LNCaP clone FGC (cell line): ENCODE results near the gene GPER1.

Source experiments
- DNase-seq: peaks from one replicate; pipeline ENCODE4 v3.0.0-alpha.2; 2011; ENCODE audit warnings: low read depth
- H3K4me3 ChIP-seq: 2 replicates; pipeline ENCODE4 v1.5.1; 2011; ENCODE audit warnings: mild to moderate bottlenecking, low read depth, low read length, control low read depth
- TF ChIP-seq, protein P1 (sequence below): IDR thresholded peaks from 2 replicates; pipeline ENCODE4 v1.5.1; 2012; ENCODE audit warnings: mild to moderate bottlenecking; ENCODE audit not compliant: control insufficient read depth, insufficient read depth; ENCODE audit errors: extremely low read depth

Gene GPER1

DNA sequence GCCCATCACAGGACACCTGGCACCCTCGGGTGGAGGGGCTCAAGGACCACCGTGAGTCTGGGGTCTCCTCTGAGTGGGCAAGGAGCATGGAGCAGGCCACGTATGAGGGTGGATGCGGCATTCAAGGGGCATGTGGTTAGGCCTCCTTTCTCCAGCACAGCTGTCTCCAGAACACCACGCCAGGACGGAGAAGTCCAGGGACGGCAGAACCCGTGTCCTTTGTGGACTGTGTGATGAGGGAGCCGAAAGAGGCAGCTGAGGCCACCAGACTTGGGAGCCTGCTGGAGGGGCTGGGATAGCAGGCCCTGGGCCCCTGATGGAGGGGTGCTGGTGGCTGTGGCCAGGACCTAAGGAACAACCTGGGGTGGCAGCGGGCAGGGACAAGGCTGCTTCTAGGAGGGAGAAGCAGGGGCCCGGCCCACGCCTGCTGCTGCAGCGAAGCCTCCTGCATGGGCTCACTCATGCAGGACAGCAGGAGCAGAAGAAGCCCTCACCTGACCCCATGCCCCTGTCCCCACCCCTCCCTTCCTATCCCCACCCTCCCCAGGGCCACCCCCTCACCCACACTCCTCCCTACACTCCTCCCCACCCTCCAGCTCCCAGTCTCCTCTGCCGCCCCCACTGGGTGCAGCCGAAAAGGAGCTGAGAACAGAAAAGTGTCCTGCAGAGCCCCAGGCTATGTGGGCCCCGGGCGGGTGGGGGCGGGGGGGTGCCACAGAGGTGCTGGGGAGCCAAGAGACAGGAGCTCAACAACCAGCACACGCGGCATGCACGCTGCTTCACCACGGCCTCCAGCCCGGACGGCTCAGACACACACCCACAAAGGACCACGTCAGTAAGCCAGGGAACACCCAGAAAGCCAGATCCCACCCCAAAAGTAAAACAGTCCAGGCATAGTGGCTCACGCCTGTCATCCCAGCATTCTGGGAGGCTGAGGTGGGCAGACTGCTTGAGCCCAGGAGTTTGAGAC is 42.4 kb downstream of the GPER1 start:
- no peak overlapping the region for H3K4me3 ChIP-seq
- no peak for DNase-seq
- TF ChIP-seq, protein P1, sequence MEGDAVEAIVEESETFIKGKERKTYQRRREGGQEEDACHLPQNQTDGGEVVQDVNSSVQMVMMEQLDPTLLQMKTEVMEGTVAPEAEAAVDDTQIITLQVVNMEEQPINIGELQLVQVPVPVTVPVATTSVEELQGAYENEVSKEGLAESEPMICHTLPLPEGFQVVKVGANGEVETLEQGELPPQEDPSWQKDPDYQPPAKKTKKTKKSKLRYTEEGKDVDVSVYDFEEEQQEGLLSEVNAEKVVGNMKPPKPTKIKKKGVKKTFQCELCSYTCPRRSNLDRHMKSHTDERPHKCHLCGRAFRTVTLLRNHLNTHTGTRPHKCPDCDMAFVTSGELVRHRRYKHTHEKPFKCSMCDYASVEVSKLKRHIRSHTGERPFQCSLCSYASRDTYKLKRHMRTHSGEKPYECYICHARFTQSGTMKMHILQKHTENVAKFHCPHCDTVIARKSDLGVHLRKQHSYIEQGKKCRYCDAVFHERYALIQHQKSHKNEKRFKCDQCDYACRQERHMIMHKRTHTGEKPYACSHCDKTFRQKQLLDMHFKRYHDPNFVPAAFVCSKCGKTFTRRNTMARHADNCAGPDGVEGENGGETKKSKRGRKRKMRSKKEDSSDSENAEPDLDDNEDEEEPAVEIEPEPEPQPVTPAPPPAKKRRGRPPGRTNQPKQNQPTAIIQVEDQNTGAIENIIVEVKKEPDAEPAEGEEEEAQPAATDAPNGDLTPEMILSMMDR = no peak

DNA sequence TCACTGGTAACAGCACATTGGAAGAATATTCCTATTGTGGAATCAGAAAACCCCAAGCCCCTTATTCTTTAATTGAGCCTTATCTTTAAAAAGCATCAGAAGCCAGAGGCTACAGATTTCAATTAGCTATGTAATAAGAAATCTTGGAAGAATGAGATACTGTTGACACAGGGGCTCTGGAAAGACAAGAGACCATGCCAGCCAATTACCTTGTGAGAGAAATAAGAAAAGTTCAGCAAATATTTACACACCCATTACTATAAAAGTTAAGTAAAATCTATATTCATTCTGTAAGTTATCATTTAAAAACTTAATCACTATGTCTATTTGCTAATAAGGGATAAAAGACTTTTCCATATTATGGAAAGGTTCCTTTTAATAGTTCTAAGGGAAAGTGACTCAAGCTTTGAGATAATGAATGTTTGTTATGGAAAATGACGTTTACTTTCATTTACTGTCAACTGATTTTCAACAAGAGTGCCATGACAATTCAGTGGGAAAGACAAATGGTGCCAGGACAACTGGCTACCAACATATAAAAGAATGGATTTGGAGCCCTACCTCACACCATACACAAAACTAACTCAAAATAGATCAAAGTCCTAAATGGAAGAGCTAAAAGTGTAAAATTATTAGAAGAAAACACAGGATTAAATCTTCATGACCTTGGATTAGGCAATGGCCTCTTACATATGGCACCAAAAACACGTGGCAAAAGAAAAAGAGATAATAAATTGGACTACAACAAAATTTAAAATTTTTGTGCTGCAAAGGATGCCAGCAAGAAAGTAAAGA is 43.8 kb downstream of the GPER1 start:
- TF ChIP-seq, protein P1 = no peak
- peak; percentile 67 for DNase-seq
- H3K4me3 ChIP-seq = no peak overlapping the region; the same call in 1 of the 2 replicates

DNA sequence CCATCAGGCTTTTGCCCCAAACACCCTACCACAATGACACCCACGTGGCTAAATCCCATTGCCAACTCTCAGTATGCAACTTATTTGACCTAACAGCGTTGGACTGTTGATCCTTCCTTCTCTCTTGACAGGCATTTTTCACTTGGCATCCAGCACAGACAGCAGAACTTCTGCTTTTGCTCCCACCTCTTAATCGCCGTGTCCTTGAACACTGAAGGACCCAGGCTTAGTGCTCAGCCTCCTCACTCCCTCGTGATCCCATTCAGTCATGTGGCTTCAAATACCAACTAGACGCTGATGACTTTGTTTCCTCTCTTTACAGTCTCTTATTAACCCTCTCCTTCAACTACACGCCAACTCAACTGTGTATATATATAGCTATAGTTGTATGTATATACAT is 47.0 kb downstream of the GPER1 start:
- no peak for DNase-seq
- TF ChIP-seq, protein P1 = no peak
- H3K4me3 ChIP-seq = no peak overlapping the region

DNA sequence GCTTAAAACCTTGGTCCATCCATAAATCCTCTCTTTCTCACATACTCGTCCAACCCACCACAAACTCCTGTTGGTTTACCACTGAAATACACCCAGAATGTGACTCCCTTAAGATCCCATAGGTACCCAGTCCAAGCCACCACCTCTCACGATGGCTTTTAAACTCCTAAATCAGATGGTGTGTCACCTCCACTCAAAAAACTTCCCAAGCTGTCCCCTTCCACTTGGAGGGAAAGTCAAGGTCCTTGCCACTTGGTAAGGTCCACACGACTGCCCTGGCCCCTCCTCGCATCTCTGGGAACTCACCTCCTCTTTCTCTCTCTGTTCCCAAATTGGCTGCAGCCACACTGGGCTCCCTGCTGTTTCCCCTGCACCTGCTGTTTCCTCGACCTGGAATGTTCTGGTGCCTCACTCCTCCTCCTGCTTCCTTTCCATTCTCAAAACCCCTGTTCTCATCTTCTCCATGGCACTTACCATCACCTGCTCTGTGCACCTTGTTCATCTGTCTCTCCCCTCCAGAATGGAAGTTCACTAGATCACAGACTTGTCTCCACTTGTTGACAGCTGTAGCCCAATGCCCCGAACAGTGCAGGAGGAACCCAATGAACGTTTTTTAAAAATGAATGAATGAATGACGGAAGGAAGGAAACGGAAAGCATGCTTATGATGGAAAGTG is 49.1 kb downstream of the GPER1 start:
- no peak for DNase-seq
- H3K4me3 ChIP-seq = peak overlapping the region; percentile 80
- TF ChIP-seq, protein P1 = no peak

DNA sequence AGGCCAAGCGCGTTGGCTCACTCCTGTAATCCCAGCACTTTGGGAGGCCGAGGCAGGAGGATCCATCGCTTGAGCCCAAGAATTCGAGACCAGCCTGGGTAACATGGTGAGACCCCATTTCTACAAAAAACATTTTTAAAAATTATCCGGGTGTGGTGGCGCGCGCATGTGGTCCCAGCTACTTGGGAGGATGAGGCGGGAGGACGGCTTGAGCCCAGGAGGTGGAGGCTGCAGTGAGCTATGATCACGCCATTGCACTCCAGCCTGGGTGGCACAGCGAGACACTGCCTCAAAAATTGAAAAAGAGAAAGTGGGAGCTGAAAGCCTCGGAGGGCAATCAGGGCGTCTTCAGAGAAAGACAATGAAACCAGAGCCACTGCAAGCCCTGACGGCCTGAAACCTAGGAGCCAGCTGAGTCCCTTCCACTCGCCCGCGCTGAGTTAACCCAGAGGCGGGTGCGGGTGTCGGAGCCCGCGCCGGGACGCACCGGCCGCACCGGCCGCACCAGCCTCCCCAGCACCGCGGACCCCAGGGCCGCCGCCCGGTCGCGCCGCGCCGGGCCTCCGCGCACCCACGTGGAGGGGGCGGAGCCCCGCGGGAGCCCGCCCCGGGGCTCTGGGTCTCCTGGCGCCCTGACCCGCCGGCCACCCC is 49.7 kb downstream of the GPER1 start:
- no peak for DNase-seq
- peak overlapping the region; percentile 80 for H3K4me3 ChIP-seq
- TF ChIP-seq, protein P1 = no peak

DNA sequence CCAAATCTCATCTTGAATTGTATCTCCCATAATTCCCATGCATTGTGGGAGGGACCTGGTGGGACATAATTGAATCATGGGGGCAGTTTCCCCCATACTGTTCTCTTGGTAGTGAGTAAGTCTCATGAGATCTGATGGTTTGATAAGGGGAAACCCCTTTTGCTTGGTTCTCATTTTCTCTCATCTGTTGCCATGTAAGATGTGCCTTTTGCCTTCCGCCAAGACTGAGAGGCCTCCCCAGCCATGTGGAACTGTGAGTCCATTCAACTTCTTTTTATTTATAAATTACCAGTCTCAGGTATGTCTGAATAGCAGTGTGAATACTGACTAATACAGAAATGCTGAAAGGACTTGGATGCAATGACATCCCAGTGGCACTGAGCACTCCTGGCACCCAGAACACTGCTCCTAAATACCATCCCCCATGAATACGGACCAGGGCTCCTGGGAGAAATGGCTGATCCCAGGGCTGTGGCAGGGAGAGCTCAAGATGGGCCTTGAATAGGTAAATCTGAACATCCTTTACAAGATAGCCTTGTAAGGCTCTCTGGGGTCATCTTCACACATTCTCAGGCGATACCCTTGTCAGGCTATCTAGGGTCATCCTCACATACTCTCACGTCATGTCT is 52.7 kb downstream of the GPER1 start:
- TF ChIP-seq, protein P1 = no peak
- no peak for DNase-seq
- no peak overlapping the region for H3K4me3 ChIP-seq
